OCI-LY7 (cell line): ENCODE data around the gene BAHD1. TPM values are rescaled to one million over a fixed set of nuclear protein-coding genes. Genes with fewer than 3 reads are reported as not detected.

Source experiments
- BruUV-seq: library from RNA; stranded (reverse); fragments of 400-500 nt; replicated peaks from 2 replicates; lab custom pipeline; 2021; lab: Mats Ljungman, UMichigan
- CTCF ChIA-PET: fragments of 300-600 bp; sonication (Branson Sonifier 250); formaldehyde crosslinking; loops from one replicate; lab custom pipeline; 2022; ENCODE audit warnings: antibody characterized with exemption; ENCODE audit not compliant: unreplicated experiment; lab: Charles Lee
- POLR2A ChIA-PET: fragments of 300-600 bp; sonication (Branson Sonifier 250); formaldehyde crosslinking; loops from one replicate; lab custom pipeline; 2022; ENCODE audit warnings: antibody characterized with exemption; lab: Charles Lee
- DNase-seq: peaks from one replicate; pipeline ENCODE4 v3.0.0-alpha.2; 2015; ENCODE audit warnings: low spot score
- H2AFZ ChIP-seq: fragments of 200-600 bp; sonication (generic), shearing (Covaris generic); 2 replicates; pipeline ENCODE4 v1.6.1; 2014; ENCODE audit warnings: mild to moderate bottlenecking, antibody characterized with exemption, low read length, moderate library complexity
- H3K27ac ChIP-seq: fragments of 200-600 bp; sonication (generic); 2 replicates; pipeline ENCODE4 v1.5.1; 2014; ENCODE audit warnings: mixed run types, low read depth, mild to moderate bottlenecking, moderate library complexity, low read length, inconsistent platforms; ENCODE audit not compliant: poor library complexity, severe bottlenecking
- H3K36me3 ChIP-seq: fragments of 200-600 bp; sonication (generic); 2 replicates; pipeline ENCODE4 v1.6.1; 2014; ENCODE audit warnings: mild to moderate bottlenecking, antibody characterized with exemption, low read length, moderate library complexity, mixed read lengths; ENCODE audit not compliant: insufficient read depth
- H3K4me1 ChIP-seq: fragments of 200-600 bp; sonication (generic); 2 replicates; pipeline ENCODE4 v1.5.1; 2014; ENCODE audit warnings: mild to moderate bottlenecking, low read length; ENCODE audit not compliant: insufficient read depth, poor library complexity, severe bottlenecking
- H3K4me2 ChIP-seq: fragments of 200-600 bp; sonication (generic); 2 replicates; pipeline ENCODE4 v1.6.1; 2014; ENCODE audit warnings: mild to moderate bottlenecking, low read length
- H3K4me3 ChIP-seq: fragments of 200-600 bp; sonication (generic); 2 replicates; pipeline ENCODE4 v1.5.1; 2014; ENCODE audit warnings: mild to moderate bottlenecking, low read depth, low read length; ENCODE audit not compliant: poor library complexity, severe bottlenecking
- H3K79me2 ChIP-seq: fragments of 200-600 bp; sonication (generic); 2 replicates; pipeline ENCODE4 v1.6.1; 2016; ENCODE audit warnings: low read depth, mild to moderate bottlenecking, low read length, moderate library complexity, mixed read lengths; ENCODE audit not compliant: insufficient read depth
- H3K9me2 ChIP-seq: fragments of 200-600 bp; sonication (generic); 2 replicates; pipeline ENCODE4 v1.6.1; 2016; ENCODE audit warnings: mild to moderate bottlenecking, low read length, mixed read lengths; ENCODE audit not compliant: insufficient read depth
- H3K9me3 ChIP-seq: fragments of 200-600 bp; sonication (generic); 2 replicates; pipeline ENCODE4 v1.6.1; 2014; ENCODE audit warnings: mild to moderate bottlenecking, mixed run types, low read length, mixed read lengths
- H4K20me1 ChIP-seq: fragments of 200-600 bp; sonication (generic); 2 replicates; pipeline ENCODE4 v1.6.1; 2014; ENCODE audit warnings: mild to moderate bottlenecking, antibody characterized with exemption, low read length, moderate library complexity, mixed read lengths; ENCODE audit not compliant: insufficient read depth
- EZH2phosphoT487 ChIP-seq: fragments of 200-600 bp; sonication (generic); IDR thresholded peaks from 2 replicates; pipeline ENCODE4 v1.6.1; 2018; ENCODE audit warnings: low read depth, borderline replicate concordance, mild to moderate bottlenecking, mixed run types, antibody characterized with exemption, low read length, moderate library complexity, mixed read lengths
- intact Hi-C: fragments of 100-400 bp; cut with micrococcal nuclease; formaldehyde crosslinking; loops from one replicate; pipeline ENCODE4 v1.10.0; 2022; ENCODE audit not compliant: unreplicated experiment
- total RNA-seq, 2 experiments: library from RNA; depleted of rRNA in 1 of 2; stranded (reverse); fragments of >200 nt in 1 of 2; shearing (Covaris generic) in 1 of 2; gene quantifications; 2 replicates each; pipeline ENCODE4 v1.2.3, GENCODE V29; 2014 to 2022
- TF ChIP-seq, protein P1 (sequence below): fragments of 200-600 bp; sonication (generic); conservative IDR thresholded peaks from 2 replicates; pipeline ENCODE4 v1.5.1; 2014; ENCODE audit warnings: mild to moderate bottlenecking, antibody characterized with exemption, low read length, moderate library complexity, mixed read lengths

BAHD1 gene
- total RNA-seq, 2 experiments from 2014 or later = 15.0 to 22.3 TPM

DNA sequence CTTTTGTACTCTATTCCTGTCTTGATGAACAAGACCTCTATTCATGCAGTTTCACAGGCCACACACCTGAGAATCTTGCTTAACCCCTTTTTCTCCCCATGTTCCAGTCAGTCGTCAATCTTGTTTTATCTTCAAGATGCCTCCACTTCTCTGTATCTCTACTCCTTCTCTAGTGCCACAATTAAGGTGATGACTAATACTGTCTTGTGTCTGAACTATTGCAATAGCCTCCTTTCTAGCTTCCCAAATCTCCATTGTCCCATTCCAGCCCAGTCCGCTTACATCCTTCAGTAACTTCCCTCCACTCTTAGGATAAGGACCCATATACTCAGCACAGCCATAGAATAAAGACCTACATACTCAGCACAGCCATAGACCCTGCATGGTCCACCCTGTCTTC, 54.8 kb downstream of the BAHD1 start:
- Histone ChIP-seq H2AFZ (no peak overlapping the region), H3K79me2 (no peaks in the 10 kb centered on the region), H3K9me3 (no peaks in the 10 kb centered on the region), H3K4me2 (no peak overlapping the region), H3K27ac (no peak overlapping the region), H3K4me3 (no peak overlapping the region), H3K36me3 (no peaks in the 10 kb centered on the region), H4K20me1 (no peaks in the 10 kb centered on the region), H3K9me2 (no peaks in the 10 kb centered on the region), H3K4me1 (no peaks in the 10 kb centered on the region)
- POLR2A ChIA-PET = interaction anchor here (0.7 kb wide), 1 partner anchor 9 kb away, joined by 3 read pairs; no protein-coding TSS in a partner anchor
- BruUV-seq = no TSS peak
- TF ChIP-seq, protein P1, sequence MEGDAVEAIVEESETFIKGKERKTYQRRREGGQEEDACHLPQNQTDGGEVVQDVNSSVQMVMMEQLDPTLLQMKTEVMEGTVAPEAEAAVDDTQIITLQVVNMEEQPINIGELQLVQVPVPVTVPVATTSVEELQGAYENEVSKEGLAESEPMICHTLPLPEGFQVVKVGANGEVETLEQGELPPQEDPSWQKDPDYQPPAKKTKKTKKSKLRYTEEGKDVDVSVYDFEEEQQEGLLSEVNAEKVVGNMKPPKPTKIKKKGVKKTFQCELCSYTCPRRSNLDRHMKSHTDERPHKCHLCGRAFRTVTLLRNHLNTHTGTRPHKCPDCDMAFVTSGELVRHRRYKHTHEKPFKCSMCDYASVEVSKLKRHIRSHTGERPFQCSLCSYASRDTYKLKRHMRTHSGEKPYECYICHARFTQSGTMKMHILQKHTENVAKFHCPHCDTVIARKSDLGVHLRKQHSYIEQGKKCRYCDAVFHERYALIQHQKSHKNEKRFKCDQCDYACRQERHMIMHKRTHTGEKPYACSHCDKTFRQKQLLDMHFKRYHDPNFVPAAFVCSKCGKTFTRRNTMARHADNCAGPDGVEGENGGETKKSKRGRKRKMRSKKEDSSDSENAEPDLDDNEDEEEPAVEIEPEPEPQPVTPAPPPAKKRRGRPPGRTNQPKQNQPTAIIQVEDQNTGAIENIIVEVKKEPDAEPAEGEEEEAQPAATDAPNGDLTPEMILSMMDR = no peak
- intact Hi-C loops = no loop called here
- CTCF ChIA-PET = interaction anchor here (0.5 kb wide), 1 partner anchor 374 kb away, joined by 3 read pairs; no protein-coding TSS in a partner anchor
- no peak for DNase-seq

DNA sequence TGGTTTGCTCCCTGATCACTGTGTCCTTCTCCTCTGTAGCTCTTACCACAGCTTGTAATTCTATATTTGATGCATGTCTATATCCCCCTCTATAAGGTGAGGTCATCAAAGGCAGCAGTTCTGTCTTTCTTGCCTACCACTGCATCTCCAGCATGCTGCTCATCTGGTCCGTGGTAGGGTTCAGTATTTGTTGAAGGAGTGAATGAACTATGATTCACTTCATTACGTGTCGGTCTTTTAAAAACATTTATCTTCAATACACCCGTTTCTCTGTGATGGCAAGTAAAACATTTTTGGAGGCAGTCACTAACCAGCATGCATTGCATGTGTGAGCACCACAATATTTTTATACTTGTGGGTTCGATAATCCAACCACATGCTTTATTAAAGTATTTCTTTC, 57.7 kb downstream of the BAHD1 start:
- Histone ChIP-seq H2AFZ (no peak overlapping the region), H3K9me2 (no peaks in the 10 kb centered on the region), H3K4me2 (no peak overlapping the region), H3K79me2 (no peaks in the 10 kb centered on the region), H3K36me3 (no peaks in the 10 kb centered on the region), H4K20me1 (no peaks in the 10 kb centered on the region), H3K9me3 (no peaks in the 10 kb centered on the region), H3K4me1 (no peaks in the 10 kb centered on the region), H3K4me3 (no peak overlapping the region), H3K27ac (no peak overlapping the region)
- DNase-seq = no peak
- intact Hi-C loops = no loop called here
- BruUV-seq = no TSS peak
- TF ChIP-seq, protein P1 = no peak
- no peak for TF ChIP-seq EZH2phosphoT487
- POLR2A ChIA-PET = no interaction called here
- CTCF ChIA-PET = no interaction called here

DNA sequence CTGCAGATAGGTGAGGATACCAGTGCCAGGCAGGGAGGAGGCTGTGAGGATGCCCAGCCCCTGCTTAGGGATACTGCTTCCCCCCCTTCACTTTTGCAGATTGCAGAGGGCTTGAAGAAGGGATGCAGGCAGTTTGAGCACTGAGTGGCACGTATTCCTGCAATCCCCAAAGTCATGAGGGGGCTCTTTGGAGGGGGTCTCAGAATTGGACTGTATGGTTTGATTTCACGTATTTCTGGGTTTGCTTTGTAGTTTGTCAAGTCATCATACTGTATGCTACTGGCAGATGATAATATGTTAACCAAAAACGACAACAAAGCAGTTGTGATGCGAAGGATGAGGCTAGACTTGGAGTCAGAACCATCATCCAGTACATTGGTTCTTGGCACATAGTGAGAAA, 58.1 kb downstream of the BAHD1 start:
- Histone ChIP-seq H3K4me1 (no peaks in the 10 kb centered on the region), H3K79me2 (no peaks in the 10 kb centered on the region), H4K20me1 (no peaks in the 10 kb centered on the region), H2AFZ (no peak overlapping the region), H3K9me2 (no peaks in the 10 kb centered on the region), H3K27ac (no peak overlapping the region), H3K4me3 (no peak overlapping the region), H3K36me3 (no peaks in the 10 kb centered on the region), H3K4me2 (no peak overlapping the region), H3K9me3 (no peaks in the 10 kb centered on the region)
- BruUV-seq = no TSS peak
- ChIA-PET CTCF (no interaction called here), POLR2A (no interaction called here)
- intact Hi-C loops = no loop called here
- DNase-seq = no peak
- TF ChIP-seq, protein P1 = no peak
- TF ChIP-seq EZH2phosphoT487 = no peak
